ENCODE measurements around the gene CENPV. TPM values are rescaled to one million over a fixed set of nuclear protein-coding genes. Genes with fewer than 3 reads are reported as not detected.

The CENPV gene
- total and polyA plus RNA-seq, 2 of the 13 experiments (the other 11 are each of a cell fraction or from before 2014, with no cell fraction given): 193 to 292 TPM

DNA sequence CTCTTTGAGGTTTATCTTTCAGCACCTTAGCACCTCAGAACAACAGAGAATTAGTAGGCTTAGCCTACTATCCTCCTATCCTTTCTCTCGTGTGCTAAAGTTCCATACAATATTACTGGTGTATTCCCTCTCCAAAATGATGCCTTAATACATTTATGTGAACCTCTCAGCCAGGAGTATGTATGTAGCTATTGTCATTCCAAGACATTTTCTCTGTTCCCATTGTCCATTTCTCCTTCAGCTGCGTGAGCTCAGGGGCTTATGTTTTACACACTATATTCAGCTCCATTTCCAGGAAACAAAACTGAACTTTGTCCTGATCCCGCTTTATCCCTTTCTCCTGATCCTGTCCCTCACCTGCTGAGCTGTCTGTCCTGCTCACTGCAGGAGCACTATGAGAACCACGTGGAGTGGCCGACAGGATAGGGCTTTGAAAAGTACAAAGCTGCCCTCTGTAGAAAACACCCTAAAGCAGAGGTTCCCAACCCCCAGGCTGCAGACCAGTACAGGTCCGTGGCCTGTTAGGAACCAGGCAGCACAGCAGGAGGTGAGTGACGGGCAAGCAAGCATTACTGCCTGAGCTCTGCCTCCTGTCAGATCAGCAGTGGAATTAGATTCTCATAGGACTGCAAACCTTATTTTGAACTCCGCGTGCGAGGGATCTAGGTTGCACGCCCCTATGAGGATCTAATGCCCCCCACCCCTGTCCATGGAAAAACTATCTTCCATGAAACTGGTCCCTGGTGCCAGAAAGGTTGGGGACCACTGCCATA, 55.7 kb downstream of the CENPV start (continued):
- TF ChIP-seq, protein P1, sequence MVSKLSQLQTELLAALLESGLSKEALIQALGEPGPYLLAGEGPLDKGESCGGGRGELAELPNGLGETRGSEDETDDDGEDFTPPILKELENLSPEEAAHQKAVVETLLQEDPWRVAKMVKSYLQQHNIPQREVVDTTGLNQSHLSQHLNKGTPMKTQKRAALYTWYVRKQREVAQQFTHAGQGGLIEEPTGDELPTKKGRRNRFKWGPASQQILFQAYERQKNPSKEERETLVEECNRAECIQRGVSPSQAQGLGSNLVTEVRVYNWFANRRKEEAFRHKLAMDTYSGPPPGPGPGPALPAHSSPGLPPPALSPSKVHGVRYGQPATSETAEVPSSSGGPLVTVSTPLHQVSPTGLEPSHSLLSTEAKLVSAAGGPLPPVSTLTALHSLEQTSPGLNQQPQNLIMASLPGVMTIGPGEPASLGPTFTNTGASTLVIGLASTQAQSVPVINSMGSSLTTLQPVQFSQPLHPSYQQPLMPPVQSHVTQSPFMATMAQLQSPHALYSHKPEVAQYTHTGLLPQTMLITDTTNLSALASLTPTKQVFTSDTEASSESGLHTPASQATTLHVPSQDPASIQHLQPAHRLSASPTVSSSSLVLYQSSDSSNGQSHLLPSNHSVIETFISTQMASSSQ (IDR thresholded peaks at IDR 0.05; ENCODE audit: low read depth): peak; percentile 23; the same call in 1 of the 2 replicates
- TF ChIP-seq, protein P1 (CRISPR knock-in tag; IDR thresholded peaks at IDR 0.05; ENCODE audit: borderline replicate concordance): no peak
- TF ChIP-seq NFATC3 (CRISPR knock-in tag; IDR thresholded peaks at IDR 0.05) (no peak), ZNF614 (CRISPR knock-in tag; IDR thresholded peaks at IDR 0.05; ENCODE audit: borderline replicate concordance) (no peak), SMYD3 (CRISPR knock-in tag; IDR thresholded peaks at IDR 0.05) (peak; percentile 67; the same call in 1 of the 2 replicates), ETV6 (CRISPR knock-in tag; conservative IDR thresholded peaks at IDR 0.05) (peak; percentile 85), NFYC (CRISPR knock-in tag; IDR thresholded peaks at IDR 0.05) (no peak), MTF1 (CRISPR knock-in tag; IDR thresholded peaks at IDR 0.05) (no peak), SRSF1 (optimal IDR thresholded peaks at IDR 0.05; ENCODE audit: low read depth, low read length) (no peak), SCMH1 (CRISPR knock-in tag; IDR thresholded peaks at IDR 0.05; ENCODE audit: borderline replicate concordance) (no peak), SIN3B (IDR thresholded peaks at IDR 0.05; ENCODE audit: low read length) (no peak), KLF16 (CRISPR knock-in tag; IDR thresholded peaks at IDR 0.05) (no peak)
- TF ChIP-seq, protein P2, sequence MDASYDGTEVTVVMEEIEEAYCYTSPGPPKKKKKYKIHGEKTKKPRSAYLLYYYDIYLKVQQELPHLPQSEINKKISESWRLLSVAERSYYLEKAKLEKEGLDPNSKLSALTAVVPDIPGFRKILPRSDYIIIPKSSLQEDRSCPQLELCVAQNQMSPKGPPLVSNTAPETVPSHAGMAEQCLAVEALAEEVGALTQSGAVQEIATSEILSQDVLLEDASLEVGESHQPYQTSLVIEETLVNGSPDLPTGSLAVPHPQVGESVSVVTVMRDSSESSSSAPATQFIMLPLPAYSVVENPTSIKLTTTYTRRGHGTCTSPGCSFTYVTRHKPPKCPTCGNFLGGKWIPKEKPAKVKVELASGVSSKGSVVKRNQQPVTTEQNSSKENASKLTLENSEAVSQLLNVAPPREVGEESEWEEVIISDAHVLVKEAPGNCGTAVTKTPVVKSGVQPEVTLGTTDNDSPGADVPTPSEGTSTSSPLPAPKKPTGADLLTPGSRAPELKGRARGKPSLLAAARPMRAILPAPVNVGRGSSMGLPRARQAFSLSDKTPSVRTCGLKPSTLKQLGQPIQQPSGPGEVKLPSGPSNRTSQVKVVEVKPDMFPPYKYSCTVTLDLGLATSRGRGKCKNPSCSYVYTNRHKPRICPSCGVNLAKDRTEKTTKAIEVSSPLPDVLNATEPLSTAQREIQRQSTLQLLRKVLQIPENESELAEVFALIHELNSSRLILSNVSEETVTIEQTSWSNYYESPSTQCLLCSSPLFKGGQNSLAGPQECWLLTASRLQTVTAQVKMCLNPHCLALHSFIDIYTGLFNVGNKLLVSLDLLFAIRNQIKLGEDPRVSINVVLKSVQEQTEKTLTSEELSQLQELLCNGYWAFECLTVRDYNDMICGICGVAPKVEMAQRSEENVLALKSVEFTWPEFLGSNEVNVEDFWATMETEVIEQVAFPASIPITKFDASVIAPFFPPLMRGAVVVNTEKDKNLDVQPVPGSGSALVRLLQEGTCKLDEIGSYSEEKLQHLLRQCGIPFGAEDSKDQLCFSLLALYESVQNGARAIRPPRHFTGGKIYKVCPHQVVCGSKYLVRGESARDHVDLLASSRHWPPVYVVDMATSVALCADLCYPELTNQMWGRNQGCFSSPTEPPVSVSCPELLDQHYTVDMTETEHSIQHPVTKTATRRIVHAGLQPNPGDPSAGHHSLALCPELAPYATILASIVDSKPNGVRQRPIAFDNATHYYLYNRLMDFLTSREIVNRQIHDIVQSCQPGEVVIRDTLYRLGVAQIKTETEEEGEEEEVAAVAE (CRISPR knock-in tag; IDR thresholded peaks at IDR 0.05; ENCODE audit: borderline replicate concordance): no peak
- TF ChIP-seq, protein P3, sequence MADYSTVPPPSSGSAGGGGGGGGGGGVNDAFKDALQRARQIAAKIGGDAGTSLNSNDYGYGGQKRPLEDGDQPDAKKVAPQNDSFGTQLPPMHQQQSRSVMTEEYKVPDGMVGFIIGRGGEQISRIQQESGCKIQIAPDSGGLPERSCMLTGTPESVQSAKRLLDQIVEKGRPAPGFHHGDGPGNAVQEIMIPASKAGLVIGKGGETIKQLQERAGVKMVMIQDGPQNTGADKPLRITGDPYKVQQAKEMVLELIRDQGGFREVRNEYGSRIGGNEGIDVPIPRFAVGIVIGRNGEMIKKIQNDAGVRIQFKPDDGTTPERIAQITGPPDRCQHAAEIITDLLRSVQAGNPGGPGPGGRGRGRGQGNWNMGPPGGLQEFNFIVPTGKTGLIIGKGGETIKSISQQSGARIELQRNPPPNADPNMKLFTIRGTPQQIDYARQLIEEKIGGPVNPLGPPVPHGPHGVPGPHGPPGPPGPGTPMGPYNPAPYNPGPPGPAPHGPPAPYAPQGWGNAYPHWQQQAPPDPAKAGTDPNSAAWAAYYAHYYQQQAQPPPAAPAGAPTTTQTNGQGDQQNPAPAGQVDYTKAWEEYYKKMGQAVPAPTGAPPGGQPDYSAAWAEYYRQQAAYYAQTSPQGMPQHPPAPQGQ (CRISPR knock-in tag; IDR thresholded peaks at IDR 0.05; ENCODE audit: borderline replicate concordance): no peak
- TF ChIP-seq, protein P4, sequence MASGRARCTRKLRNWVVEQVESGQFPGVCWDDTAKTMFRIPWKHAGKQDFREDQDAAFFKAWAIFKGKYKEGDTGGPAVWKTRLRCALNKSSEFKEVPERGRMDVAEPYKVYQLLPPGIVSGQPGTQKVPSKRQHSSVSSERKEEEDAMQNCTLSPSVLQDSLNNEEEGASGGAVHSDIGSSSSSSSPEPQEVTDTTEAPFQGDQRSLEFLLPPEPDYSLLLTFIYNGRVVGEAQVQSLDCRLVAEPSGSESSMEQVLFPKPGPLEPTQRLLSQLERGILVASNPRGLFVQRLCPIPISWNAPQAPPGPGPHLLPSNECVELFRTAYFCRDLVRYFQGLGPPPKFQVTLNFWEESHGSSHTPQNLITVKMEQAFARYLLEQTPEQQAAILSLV (CRISPR knock-in tag; IDR thresholded peaks at IDR 0.05; ENCODE audit: borderline replicate concordance): no peak; the same call in 1 of the 2 replicates

All from HepG2 (cell line).